ENCODE results near the gene IRF1.
A peak's percentile ranks its signal among the peaks of the same experiment; 100 is the strongest.

IRF1 gene

GRCh38 chr5:132460846-132461568 lies 29.6 kb downstream of the IRF1 start:
- DNase-seq (ENCODE audit: low read depth) = no peak

- DNase-seq (ENCODE audit: low read depth) = no peak
These were observed 30.4 kb downstream of the IRF1 start for GRCh38 chr5:132459983-132460838.

DNA sequence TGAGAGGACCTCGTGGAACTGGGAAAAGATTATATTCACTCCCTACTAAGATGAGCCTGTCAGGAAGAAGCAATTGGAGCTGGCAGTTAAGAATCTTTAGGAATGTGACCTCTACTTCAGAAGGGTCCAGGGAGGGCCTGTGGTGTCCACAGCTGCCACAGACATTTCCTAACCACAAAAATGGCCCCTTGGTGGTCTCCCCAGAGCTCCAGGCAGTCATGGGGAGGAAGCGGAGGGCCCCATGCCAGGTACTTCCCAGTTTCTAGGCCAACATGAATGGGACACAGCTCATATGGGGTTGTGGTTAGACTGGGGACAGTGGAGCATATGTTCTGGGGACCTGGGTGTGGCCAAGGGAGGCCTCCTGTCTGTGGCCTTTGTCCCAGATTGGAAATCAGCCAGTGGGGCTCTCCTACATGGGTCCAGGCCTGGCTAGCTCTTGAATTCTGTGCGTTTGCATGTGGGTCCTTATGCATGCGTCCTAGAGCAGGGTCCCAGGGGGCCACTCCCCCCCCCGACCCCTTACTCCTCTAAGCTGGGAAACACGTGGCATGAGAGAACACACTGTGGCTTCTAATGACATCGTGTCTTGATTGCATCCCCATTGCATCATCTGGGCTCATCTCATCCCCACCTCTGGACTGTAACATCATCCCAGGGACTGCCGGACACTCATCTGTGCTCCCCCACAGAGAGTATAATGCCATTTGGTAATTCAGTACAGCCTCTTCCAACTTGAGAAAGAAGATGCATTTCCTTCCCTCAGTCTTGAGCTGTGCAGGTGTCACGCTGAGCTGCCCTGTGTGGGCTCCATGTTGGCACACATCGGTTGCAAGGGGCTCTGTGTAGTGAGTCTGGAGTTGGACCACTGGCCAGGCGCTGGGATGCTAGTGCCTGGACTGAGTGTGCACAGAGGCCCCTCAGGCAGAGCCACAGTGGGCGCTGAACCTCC lies 31.3 kb downstream of the IRF1 start:
- DNase-seq (ENCODE audit: low read depth) = no peak

GRCh38 chr5:132458651-132459030 lies 31.9 kb downstream of the IRF1 start:
- DNase-seq (ENCODE audit: low read depth) = no peak

DNA sequence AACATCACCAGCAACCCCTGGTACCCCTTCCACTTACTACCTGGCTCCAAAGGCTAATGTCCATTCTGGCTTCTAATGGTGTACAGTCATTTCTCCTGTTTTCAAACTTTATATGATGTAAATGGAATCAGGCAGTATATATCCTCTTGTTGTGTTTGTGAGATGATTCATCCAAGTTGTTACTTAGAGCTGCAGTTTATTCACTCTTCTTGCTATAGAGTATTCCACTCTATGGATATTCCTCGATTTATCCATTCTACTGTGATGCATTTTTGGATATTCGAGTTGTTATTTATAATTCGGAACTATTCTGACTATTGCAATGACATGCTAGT lies 32.4 kb downstream of the IRF1 start:
- DNase-seq (ENCODE audit: low read depth) = no peak

DNA sequence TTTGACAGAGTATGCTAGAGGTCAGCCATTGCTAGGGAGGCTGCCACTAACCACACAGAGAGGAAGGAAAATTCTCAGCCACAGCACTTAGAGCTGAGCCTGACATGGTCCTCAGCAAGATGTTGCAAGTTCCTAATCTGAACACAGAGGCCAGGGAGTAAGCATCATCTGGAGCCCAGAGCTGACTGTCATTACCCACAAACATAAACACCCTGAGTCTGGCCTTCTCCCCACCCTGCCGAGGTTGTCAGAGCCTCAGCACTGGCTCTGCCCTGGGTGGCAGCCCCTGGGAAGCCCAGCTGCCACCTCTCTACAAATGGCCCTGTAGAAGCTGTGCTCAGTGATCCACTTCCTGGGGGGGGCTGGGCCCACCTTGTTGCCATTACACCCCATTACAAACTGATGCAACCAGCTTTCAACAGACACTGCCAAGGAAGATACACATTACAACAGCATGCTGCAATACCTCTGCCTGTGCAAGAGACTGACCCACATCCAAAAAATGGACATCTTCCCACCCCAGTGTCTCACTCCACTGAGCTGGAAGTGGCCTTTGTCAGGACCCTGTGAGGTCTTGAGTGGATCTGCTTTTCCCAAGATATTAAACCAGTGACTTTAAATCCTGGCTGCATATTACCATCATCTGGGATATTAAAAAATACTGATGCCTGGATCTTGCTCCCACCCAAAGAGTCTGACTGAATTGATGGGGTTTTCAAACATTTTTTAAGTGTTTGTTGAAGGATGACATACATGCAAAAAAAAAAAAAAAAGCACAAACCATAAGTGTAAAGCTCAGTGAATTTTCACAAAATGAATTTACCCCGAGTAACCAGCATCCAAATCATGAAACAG lies 33.0 kb downstream of the IRF1 start:
- no peak for DNase-seq (ENCODE audit: low read depth)

- DNase-seq (ENCODE audit: low read depth) = no peak
These were observed 33.6 kb downstream of the IRF1 start for GRCh38 chr5:132456987-132457361.

GRCh38 chr5:132456296-132456986 lies 34.1 kb downstream of the IRF1 start:
- DNase-seq (ENCODE audit: low read depth) = peak; percentile 44

DNA sequence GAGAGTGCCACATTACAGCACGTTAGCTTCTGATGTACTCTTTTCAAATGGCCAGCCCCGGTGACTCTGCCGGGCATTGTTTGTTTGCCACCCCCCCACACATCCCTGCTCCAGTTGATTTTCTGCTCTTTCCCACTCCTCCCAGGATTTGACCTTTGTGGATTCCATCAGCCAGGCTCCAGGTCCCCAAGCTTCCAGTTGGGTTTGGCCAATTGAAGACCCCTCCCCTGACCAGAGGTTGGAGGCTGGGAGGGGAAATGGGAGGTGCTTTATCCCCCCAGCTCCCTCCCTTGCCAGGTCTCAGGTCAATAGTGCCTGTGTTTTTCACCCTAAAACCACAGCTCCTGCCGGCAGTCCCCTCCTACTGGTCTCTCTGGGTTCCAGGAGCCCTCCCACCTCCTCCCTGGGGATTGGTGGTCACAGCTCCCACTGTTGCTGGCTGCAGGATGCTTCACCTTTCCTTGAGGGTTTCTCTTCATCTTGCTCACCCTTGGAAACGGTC lies 34.9 kb downstream of the IRF1 start:
- DNase-seq (ENCODE audit: low read depth) = no peak

GRCh38 chr5:132454361-132454760 lies 36.2 kb downstream of the IRF1 start:
- no peak for DNase-seq (ENCODE audit: low read depth)

DNA sequence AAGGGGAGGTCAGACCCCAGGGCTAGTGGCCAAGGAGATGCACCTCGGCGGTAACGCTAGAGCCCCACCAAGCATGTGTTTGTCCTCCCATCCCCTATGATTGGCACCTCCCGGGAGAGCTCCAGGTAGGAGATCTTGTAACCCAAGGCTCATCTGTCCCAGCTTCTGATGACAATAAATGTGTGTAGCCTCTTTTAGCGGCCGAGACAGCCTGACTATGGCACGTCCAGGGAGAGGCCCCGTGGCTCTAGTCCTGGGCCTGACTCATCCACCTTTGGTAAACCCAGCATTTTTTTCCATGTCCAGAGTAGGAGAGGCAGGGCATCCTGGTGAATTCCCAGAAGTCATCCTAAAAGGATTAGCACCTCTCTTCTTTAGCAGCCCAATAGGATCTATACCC lies 39.2 kb downstream of the IRF1 start:
- no peak for DNase-seq (ENCODE audit: low read depth)

GRCh38 chr5:132449060-132449459 lies 41.5 kb downstream of the IRF1 start:
- DNase-seq (ENCODE audit: low read depth) = no peak

- DNase-seq (ENCODE audit: low read depth) = no peak
These were observed 43.4 kb downstream of the IRF1 start for GRCh38 chr5:132447196-132447595.

GRCh38 chr5:132446621-132447020 lies 44.0 kb downstream of the IRF1 start:
- no peak for DNase-seq (ENCODE audit: low read depth)

- no peak for DNase-seq (ENCODE audit: low read depth)
These were observed 44.6 kb downstream of the IRF1 start for GRCh38 chr5:132445930-132446329.

DNA sequence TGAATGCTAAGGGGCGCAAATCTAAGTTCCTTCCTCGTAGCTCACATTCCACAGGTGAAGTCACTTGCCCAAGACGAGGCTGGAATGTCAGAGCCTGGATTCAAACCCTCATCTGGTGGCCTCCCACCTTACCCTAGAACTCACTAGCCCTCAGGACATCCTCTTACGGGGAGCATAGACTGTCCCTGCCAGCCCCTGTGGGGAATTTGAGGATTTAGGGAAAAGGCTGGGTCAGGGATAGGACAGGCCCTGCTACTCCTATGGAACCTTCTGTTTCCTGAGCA lies 45.0 kb downstream of the IRF1 start:
- DNase-seq (ENCODE audit: low read depth) = no peak

DNA sequence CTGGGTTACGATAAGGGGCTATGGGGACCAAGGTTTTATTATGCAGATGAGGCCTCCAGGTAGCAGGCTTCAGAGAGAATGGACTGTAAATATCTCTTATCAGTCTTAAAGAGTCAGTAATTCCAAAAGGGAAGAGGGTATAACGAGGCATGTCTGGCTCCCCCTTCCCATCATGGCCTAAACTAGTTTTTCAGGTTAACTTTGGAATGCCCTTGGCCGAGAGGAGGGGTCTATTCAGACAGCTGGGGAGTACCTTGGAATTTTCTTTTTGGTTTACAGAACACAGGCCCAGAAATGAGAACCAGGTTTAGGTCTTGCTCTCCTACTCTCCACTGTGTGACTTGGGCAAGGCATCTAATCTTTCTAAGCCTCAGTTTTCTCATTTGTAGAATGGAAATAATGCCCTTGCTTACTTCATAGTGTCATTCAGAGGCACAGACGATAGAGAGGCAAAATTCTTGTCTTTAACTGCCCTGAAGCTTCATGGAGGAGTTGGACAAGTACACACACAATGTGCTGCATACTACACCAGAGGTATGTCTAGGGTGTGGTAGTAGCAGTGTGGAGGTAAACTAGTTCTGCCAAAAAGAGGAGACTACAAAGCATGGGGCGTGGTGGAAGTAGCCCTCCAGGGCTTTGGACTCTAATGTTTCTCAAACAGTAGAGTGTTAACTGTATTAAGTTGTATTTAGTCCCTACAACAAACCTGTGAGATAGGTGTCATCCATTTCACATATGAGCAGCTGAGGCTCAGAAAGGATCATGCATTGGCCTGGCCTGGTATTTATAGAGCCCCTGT lies 45.5 kb downstream of the IRF1 start:
- DNase-seq (ENCODE audit: low read depth) = no peak

DNA sequence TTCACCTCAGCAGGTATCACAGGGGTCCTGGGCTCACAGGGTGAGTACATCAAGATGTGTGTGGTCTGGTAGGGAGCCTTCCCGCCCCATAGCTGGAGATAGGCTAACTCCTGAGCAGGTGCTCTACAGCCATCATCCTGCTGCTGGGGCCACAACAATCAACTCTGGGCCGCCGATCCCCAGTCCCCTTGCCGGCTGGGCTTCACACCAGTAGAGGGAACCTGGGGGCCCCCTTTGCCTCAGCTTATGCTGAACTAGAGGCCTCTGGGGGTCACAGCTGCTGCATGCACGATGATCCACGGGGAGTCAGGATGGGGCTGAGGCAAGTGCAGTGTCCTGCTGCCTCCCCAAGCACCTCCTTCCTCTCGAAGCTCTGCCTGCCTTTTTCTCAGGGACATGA lies 46.5 kb downstream of the IRF1 start:
- DNase-seq (ENCODE audit: low read depth) = no peak

- no peak for DNase-seq (ENCODE audit: low read depth)
These were observed 51.0 kb downstream of the IRF1 start for GRCh38 chr5:132439521-132440089.

- no peak for DNase-seq (ENCODE audit: low read depth)
These were observed 51.7 kb downstream of the IRF1 start for GRCh38 chr5:132438917-132439316.

Measured in stimulated activated CD8-positive, alpha-beta memory T cell treated with anti-CD3 and anti-CD28 coated beads, Interleukin-4, amount 100 ng/mL, for 24 hours (primary cell).